GM12864 (cell line): Measurements from ENCODE around the gene CCDC183.

Source experiments
- DNase-seq: peaks from one replicate; pipeline ENCODE4 v3.0.0-alpha.2; 2011; ENCODE audit warnings: low read depth
- H3K4me3 ChIP-seq: 2 replicates; pipeline ENCODE4 v1.5.1; 2011; ENCODE audit warnings: mild to moderate bottlenecking, low read depth, low read length, control low read depth
- CTCF ChIP-seq: IDR thresholded peaks from 2 replicates; pipeline ENCODE4 v1.5.1; 2011; ENCODE audit warnings: low read depth, mild to moderate bottlenecking, moderate library complexity, low read length, control low read depth, inconsistent platforms; ENCODE audit errors: missing control alignments

Gene CCDC183

GRCh38 chr9:136796238-136796774 lies at the start of gene CCDC183:
Gene CCDC183 (plus strand): TSS chr9:136796338. CDS start chr9:136796398, 60 bp downstream.
- no peak for TF ChIP-seq CTCF
- DNase-seq, result no peak
- no peak within 1 kb of the TSS for H3K4me3 ChIP-seq

- no peak overlapping the region for H3K4me3 ChIP-seq
- no peak for DNase-seq
- no peak for TF ChIP-seq CTCF
Measured at GRCh38 chr9:136746621-136747020, 49.5 kb upstream of the CCDC183 start.

GRCh38 chr9:136747161-136748060 lies 48.7 kb upstream of the CCDC183 start:
- H3K4me3 ChIP-seq, result no peak overlapping the region
- DNase-seq, result no peak
- no peak for TF ChIP-seq CTCF

GRCh38 chr9:136748201-136748600 lies 47.9 kb upstream of the CCDC183 start, which contains the start of gene LCN6:
Gene LCN6 (minus strand): TSS chr9:136748525. CDS start chr9:136748483, 42 bp downstream.
- no peak for DNase-seq

GRCh38 chr9:136748666-136749611 lies 47.2 kb upstream of the CCDC183 start:
- no peak overlapping the region for H3K4me3 ChIP-seq
- TF ChIP-seq CTCF, result no peak
- no peak for DNase-seq

More at GRCh38 chr9:136748201-136748600, 47.9 kb upstream of the CCDC183 start, which contains the start of gene LCN6:
- no peak within 1 kb of the TSS for H3K4me3 ChIP-seq
- no peak for TF ChIP-seq CTCF

- TF ChIP-seq CTCF, result no peak
- no peak overlapping the region for H3K4me3 ChIP-seq
- no peak for DNase-seq
Measured at GRCh38 chr9:136750526-136750925, 45.6 kb upstream of the CCDC183 start.
